Heart left ventricle (tissue), 16 donors: ENCODE data around the gene MICAL3. TPM values are rescaled to one million over a fixed set of nuclear protein-coding genes. Genes with fewer than 3 reads are reported as not detected.
A peak's percentile ranks its signal among the peaks of the same experiment; 100 is the strongest.

Experiments
- ATAC-seq, 4 donors: fragments of 200-7000 bp; cut with Tn5 transposase; one replicate each; pipeline ENCODE4 v1.9.1; 2020 to 2022; ENCODE audit warnings: moderate library complexity in 4 of 4, mild to moderate bottlenecking in 3 of 4, moderate number of reproducible peaks in 1 of 4
- DNase-seq, 5 donors: peaks; one replicate each; pipeline ENCODE4 v3.0.0-alpha.2; 2020
- H3K27ac ChIP-seq, 12 donors: fragments of 200-600 bp; sonication (generic) in 4 of 12; one replicate each; pipeline versions ENCODE4 v1.5.0 to v1.8.0; 2016 to 2022; ENCODE audit warnings: mild to moderate bottlenecking in 2 of 12
- H3K27me3 ChIP-seq, 9 donors: fragments of 200-600 bp; sonication (generic) in 2 of 9; one replicate each; pipeline versions ENCODE4 v1.5.1 to v1.8.0; 2016 to 2022; ENCODE audit warnings: mild to moderate bottlenecking in 3 of 9
- H3K36me3 ChIP-seq, 9 donors: fragments of 200-600 bp; sonication (generic) in 2 of 9; one replicate each; pipeline versions ENCODE4 v1.5.0 to v1.8.0; 2018 to 2022; ENCODE audit warnings: mild to moderate bottlenecking in 2 of 9
- H3K4me1 ChIP-seq, 12 donors: fragments of 200-600 bp; sonication (generic) in 4 of 12; one replicate each; pipeline versions ENCODE4 v1.5.0 to v1.8.0; 2016 to 2022; ENCODE audit warnings: mild to moderate bottlenecking in 3 of 12
- H3K4me3 ChIP-seq, 12 donors: fragments of 200-600 bp; sonication (generic) in 4 of 12; one replicate each; pipeline versions ENCODE4 v1.5.0 to v1.8.0; 2017 to 2022; ENCODE audit warnings: mild to moderate bottlenecking in 9 of 12, moderate library complexity in 4 of 12
- H3K9me3 ChIP-seq, 12 donors: fragments of 200-600 bp; sonication (generic) in 4 of 12; one replicate each; pipeline versions ENCODE4 v1.5.0 to v1.8.0; 2016 to 2022; ENCODE audit warnings: mild to moderate bottlenecking in 1 of 12
- CTCF ChIP-seq, 12 donors: fragments of 200-600 bp; sonication (generic) in 4 of 12; IDR thresholded peaks; one replicate each; pipeline versions ENCODE4 v1.5.0 to v1.8.0; 2018 to 2022; ENCODE audit warnings: antibody characterized with exemption in 12 of 12, mild to moderate bottlenecking in 5 of 12
- POLR2A ChIP-seq, 2 donors: fragments of 450-650 bp; IDR thresholded peaks; one replicate each; pipeline ENCODE4 v1.6.1; 2017; ENCODE audit warnings: antibody characterized with exemption in 2 of 2, mild to moderate bottlenecking in 2 of 2, moderate library complexity in 2 of 2
- WGBS, 4 donors: extraction: QIAGEN DNeasy Blood & Tissue Kit in 2 of 4; methylation state at CpG; one replicate each; pipeline versions ENCODE4 v1.1.5 to v1.1.7; 2013 to 2018; 5-methylcytosine and 5-hydroxymethylcytosine counted together
- intact Hi-C, 10 donors: fragments of 100-400 bp; cut with DNase I; formaldehyde crosslinking; loops; one replicate each; pipeline versions ENCODE4 v1.11.1 to v1.14.2; 2022
- polyA plus RNA-seq, 2 donors: library from polyadenylated mRNA; stranded (reverse); fragments of 200-250 nt; gene quantifications; one replicate each; pipeline ENCODE4 v1.2.3, GENCODE V29; 2013
- total RNA-seq, 9 donors: library from RNA; depleted of rRNA in 2 of 9; stranded (reverse); fragments of >200 nt in 2 of 9; fragmentation: NEBNext Ultra II Directional in 3 of 9; extraction: Animal tissue kit (Norgen Biotek cat#: 25700) in 3 of 9; gene quantifications; one replicate each; pipeline versions ENCODE4 v1.1.0 to v1.2.4, GENCODE V29; 2016 to 2023
- donor health status: ischemic (EF 13 %, LVEDD 7.1; RV severe dilation, severe dysfunction).
- donor health status: healthy with polysubstance abuse.
- donor health status: DM: no; HTN: yes; CAD: no.
- donor health status: DM: no; HTN: no; CAD: no.
- donor health status: ischemic (EF 25% LVEDD 6.9; RV normal size, moderate dysfunction).
- donor health status: ischemic (EF 25% LVEDD 5.7; RV mildly dilated, moderate dysfunction).
- donor health status: healthy.
- donor health status: DM: yes; HTN: yes; CAD: no.
- donor health status: ischemic (EF 35%, LVEDD 5.7; RV mildly dilated, moderate dysfunction).
- donor health status: nonischemic (EF 11% LVEDD 7.7; RV severe dilation, severe dysfunction).
- donor health status: DM: yes; HTN: yes; CAD: no.
- donor health status: PGD.
- donor health status: ischemic (EF 29% LVEDD 5.4; RV normal size, mild dysfunction).
- donor health status: nonischemic (EF 23%, LVEDD 6.1; RV moderate dilation, normal function).

The MICAL3 gene
- total and polyA plus RNA-seq, 11 donors: 41.3 to 125 (median 83.3) TPM

- no peaks in the 10 kb centered on the region for H3K27me3 ChIP-seq
- peak in 2 of 4 donors; percentile 4 to 14 for ATAC-seq
- intact Hi-C loops: loop anchor here (1.0 to 10.0 kb wide), 11 partner anchors 56 to 245 kb away; partner anchors contain the start of genes MICAL3 (in 7 of the 10) and PEX26 (in 1 of the 10)
- no peak for TF ChIP-seq POLR2A (IDR thresholded peaks at IDR 0.05)
- no peak for TF ChIP-seq CTCF (IDR thresholded peaks at IDR 0.05)
- no peaks in the 10 kb centered on the region for H3K9me3 ChIP-seq
- peak overlapping the region in 3 of 12 donors; percentile 0 to 31 (median 5) for H3K4me3 ChIP-seq
- H3K36me3 ChIP-seq: peaks cover 0 to 29% (median 21%) of the 10 kb centered on the region in 9 donors
- H3K4me1 ChIP-seq: peaks cover 4 to 77% (median 36%) of the 10 kb centered on the region in 12 donors
- no peak for DNase-seq
- 55 to 68% (median 64%) methylated on average over 17 of the region's 17 CpGs for WGBS, 4 donors
- H3K27ac ChIP-seq: peak overlapping the region in 11 of 12 donors; percentile 9 to 79 (median 56)
Measured at GRCh38 chr22:17831501-17832251, 192.7 kb downstream of the MICAL3 start.

- H3K4me3 ChIP-seq: no peak overlapping the region
Measured at GRCh38 chr22:17830043-17830961, 194.1 kb downstream of the MICAL3 start.

GRCh38 chr22:17829695-17830042, 194.7 kb downstream of the MICAL3 start:
- peak overlapping the region in 5 of 12 donors; percentile 7 to 79 (median 54) for H3K27ac ChIP-seq
- TF ChIP-seq CTCF (IDR thresholded peaks at IDR 0.05) (no peak), POLR2A (IDR thresholded peaks at IDR 0.05) (no peak)

More at GRCh38 chr22:17830043-17830961, 194.1 kb downstream of the MICAL3 start:
- intact Hi-C loops: loop anchor here (1.0 to 10.0 kb wide), 13 partner anchors 57 to 246 kb away; partner anchors contain the start of genes MICAL3 (in 7 of the 10) and PEX26 (in 1 of the 10)
- Histone ChIP-seq H3K27me3 (no peaks in the 10 kb centered on the region), H3K27ac (peak overlapping the region in 8 of 12 donors; percentile 49 to 79 (median 66)), H3K9me3 (no peaks in the 10 kb centered on the region), H3K36me3 (peaks cover 0 to 43% (median 30%) of the 10 kb centered on the region in 9 donors), H3K4me1 (peaks cover 4 to 63% (median 28%) of the 10 kb centered on the region in 12 donors)
- DNase-seq (peak; percentile 83 to 87 (median 85)), ATAC-seq (peak; percentile 69 to 81 (median 74))
- TF ChIP-seq POLR2A (IDR thresholded peaks at IDR 0.05) (no peak), CTCF (IDR thresholded peaks at IDR 0.05) (peak; percentile 95 to 100 (median 99))
- WGBS, 4 donors: 30 to 51% (median 34%) methylated on average over 26 to 31 of the region's 31 CpGs

More at GRCh38 chr22:17829695-17830042, 194.7 kb downstream of the MICAL3 start:
- H3K9me3 ChIP-seq: no peaks in the 10 kb centered on the region
- peaks cover 0 to 43% (median 26%) of the 10 kb centered on the region in 9 donors for H3K36me3 ChIP-seq
- peaks cover 4 to 59% (median 30%) of the 10 kb centered on the region in 12 donors for H3K4me1 ChIP-seq
- no peak for DNase-seq
- no peak overlapping the region for H3K4me3 ChIP-seq
- 50 to 74% (median 73%) methylated on average over 5 of the region's 5 CpGs for WGBS, 4 donors
- intact Hi-C loops: loop anchor here (1.0 to 10.0 kb wide), 14 partner anchors 48 to 247 kb away; partner anchors contain the start of genes MICAL3 (in 8 of the 10) and PEX26 (in 3 of the 10)
- ATAC-seq: peak in 1 of 4 donors; percentile 1
- no peaks in the 10 kb centered on the region for H3K27me3 ChIP-seq
